HFF-Myc (cell line): Measurements from ENCODE around the gene RYR2.
A peak's percentile ranks its signal among the peaks of the same experiment; 100 is the strongest.
"Not testable (repeated sequence)": the region's sequence is repeated elsewhere in the genome, so short reads cannot be mapped to it uniquely, and the experiment has no call there.

Experiments
- DNase-seq: peaks from one replicate; pipeline ENCODE4 v3.0.0-alpha.2; 2011; ENCODE audit warnings: low read depth; ENCODE audit errors: extremely low read depth
- H3K4me3 ChIP-seq: replicated peaks from 2 replicates; pipeline ENCODE4 v1.5.1; 2011; ENCODE audit warnings: low read depth, mild to moderate bottlenecking, control low read depth, low read length
- TF ChIP-seq, protein P1 (sequence below): IDR thresholded peaks from 2 replicates; pipeline ENCODE4 v1.5.1; 2012; ENCODE audit warnings: mild to moderate bottlenecking, low read depth, low read length, control low read depth; ENCODE audit errors: missing control alignments

The RYR2 gene

DNA sequence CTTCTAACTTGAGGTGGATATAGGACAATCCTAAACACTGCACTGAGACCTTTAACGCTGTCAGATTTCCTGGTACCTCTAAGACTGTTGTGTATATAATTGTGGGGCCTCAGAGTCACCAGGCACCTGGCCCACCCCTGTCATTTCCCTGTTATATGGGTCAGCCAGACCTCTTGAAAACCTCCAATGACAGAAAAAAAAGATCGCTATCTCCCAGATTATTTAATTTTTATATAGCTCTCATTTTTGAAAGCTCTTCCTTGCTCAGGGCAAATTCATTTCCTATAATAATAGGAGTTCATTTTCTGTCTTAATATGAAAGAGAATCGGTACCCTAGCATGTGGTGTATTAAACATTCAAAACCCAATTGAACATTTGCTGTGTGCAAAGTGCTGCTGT, 792.1 kb downstream of the RYR2 start:
- DNase-seq, result no peak
- H3K4me3 ChIP-seq, result no peak overlapping the region
- TF ChIP-seq, protein P1, sequence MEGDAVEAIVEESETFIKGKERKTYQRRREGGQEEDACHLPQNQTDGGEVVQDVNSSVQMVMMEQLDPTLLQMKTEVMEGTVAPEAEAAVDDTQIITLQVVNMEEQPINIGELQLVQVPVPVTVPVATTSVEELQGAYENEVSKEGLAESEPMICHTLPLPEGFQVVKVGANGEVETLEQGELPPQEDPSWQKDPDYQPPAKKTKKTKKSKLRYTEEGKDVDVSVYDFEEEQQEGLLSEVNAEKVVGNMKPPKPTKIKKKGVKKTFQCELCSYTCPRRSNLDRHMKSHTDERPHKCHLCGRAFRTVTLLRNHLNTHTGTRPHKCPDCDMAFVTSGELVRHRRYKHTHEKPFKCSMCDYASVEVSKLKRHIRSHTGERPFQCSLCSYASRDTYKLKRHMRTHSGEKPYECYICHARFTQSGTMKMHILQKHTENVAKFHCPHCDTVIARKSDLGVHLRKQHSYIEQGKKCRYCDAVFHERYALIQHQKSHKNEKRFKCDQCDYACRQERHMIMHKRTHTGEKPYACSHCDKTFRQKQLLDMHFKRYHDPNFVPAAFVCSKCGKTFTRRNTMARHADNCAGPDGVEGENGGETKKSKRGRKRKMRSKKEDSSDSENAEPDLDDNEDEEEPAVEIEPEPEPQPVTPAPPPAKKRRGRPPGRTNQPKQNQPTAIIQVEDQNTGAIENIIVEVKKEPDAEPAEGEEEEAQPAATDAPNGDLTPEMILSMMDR, result no peak

DNA sequence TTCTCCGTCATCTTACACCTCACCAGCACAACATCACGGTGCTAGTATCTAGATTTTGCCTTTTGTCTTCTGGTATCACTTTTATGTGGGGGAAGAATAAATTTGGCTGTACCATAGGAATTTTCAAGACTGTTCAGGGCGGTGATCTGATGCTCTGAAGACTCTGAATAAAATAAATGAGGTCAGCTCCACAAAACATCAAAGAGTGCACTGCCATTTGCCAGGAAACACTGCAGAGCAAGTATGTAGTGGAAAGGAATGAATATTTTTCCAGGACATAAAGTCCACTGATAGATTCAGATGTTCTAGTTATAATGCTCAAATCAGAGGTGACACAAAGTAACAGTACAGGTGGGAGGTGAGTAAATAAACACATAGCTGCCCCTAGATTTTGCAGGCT, 792.5 kb downstream of the RYR2 start:
- no peak overlapping the region for H3K4me3 ChIP-seq
- TF ChIP-seq, protein P1, result no peak
- no peak for DNase-seq

DNA sequence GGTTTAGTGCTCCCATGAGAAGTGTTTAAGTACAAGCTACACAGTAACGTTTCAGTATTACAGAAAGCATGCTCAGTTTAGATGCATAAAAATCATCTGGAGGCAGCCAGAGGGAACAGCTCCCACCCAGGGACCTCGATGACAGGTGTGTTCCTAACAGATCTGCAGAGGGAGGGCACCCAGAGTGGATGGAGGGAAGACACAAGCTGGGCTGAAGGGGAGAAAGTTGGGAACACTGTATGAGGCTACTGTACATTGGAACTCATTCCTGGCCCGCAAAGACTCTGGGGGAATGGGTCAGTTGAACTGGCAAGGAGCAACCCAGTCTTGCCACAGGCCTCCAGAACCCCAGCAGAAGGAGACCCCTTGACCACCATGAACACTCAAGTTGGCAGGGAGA, 796.3 kb downstream of the RYR2 start:
- TF ChIP-seq, protein P1, result no peak
- no peak overlapping the region for H3K4me3 ChIP-seq
- no peak for DNase-seq

DNA sequence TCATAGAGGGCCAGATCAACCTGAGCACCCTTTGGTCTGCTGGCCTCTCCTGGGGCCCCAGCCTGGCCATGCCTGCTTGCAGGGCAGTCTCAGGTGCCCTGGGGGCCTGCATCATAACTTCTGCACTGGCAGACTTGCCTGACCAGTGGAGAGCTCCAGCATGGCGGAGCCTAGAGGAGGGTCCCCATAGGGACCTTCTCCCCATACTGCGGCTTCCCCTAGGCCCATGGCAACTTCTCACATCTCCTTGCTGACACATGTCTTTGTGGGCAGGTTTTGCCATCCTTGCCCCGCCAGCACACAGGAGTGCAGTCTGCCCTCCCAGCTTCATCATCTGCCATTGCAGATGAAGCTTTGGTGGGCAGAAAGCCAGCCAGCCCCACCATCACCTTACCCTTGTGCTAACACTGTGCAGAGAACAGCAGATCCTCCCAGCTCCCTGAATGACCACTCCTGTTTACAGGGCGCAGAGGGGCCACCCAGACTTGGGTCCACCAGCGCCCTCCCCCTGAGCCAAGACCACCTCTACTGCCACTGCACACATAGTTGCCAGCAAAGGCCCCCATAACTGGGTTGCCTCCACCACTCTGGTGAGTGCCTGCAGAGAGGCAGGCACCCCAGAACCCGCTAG, 797.0 kb downstream of the RYR2 start:
- DNase-seq, result no peak
- TF ChIP-seq, protein P1, result no peak
- no peak overlapping the region for H3K4me3 ChIP-seq

DNA sequence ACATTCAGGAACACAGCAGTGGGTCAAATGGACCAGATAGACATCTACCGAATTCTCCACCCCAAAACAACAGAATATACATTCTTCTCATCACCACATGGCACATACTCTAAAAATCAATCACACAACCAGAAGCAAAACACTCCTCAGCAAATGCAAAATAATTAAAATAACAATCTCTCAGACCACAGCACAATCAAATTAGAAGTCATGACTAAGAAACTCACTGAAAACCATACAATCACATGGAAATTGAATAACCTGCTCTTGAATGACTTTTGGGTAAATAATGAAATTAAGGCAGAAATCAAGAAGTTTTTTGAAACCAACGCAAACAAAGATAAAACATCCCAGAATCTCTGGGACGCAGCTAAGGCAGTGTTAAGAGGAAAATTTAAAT, 799.5 kb downstream of the RYR2 start:
- no peak for DNase-seq
- H3K4me3 ChIP-seq, result no peak overlapping the region
- TF ChIP-seq, protein P1, result no peak

DNA sequence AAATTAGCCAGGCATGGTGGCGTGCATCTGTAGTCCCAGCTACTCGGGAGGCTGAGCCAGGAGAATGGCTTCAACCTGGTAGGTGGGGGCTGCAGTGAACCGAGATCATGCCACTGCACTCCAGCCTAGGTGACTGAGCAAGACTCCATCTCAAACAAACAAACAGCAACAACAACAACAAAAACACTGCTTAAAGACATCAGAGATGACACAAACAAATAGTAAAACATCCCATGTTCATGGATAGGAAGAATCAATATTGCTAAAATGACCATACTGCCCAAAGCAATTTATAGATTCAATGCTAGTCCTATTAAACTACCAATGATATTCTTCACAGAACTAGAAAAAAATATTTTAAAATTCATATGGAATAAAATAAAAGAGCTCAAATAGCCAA, 801.5 kb downstream of the RYR2 start:
- H3K4me3 ChIP-seq, DNase-seq: not testable (repeated sequence)

DNA sequence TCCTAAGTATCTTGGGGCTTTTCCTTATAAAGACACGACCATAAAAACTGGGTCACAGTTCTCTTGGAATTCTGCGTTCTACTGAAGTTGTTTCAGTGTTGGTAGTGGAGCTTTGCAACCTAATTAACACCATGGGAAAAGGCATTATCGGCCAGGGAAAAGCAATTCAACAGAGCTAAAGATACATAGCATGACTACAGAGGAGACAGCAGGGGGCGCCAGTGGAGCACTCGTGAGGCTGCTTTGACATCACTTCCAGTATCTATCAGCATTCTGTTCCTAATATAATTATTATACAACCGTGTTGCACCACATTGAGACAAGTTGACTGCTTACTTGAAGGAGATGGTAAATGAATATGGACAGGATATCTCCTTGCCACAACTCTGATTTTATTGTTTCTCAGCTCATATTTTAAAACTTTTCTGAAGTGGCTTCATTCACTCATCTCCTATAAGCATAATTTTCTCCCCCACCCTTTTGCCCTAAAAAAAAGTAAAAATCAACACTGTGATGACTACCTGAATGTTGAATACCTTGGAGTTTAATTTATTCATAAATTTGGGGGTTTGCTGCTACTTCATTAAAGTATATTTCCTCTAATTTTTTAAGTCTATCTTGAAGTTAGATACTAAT, 809.3 kb downstream of the RYR2 start:
- TF ChIP-seq, protein P1, result peak; percentile 21
- DNase-seq, result no peak
- H3K4me3 ChIP-seq, result no peak overlapping the region
